GM12865 (cell line): ENCODE measurements around the gene CDH4.

Source experiments
- DNase-seq: peaks from one replicate; pipeline ENCODE4 v3.0.0; 2010; ENCODE audit warnings: low read depth
- H3K4me3 ChIP-seq: 2 replicates; pipeline ENCODE4 v1.5.1; 2011; ENCODE audit warnings: mild to moderate bottlenecking, low read depth, low read length, control low read depth
- TF ChIP-seq, protein P1 (sequence below): IDR thresholded peaks from 2 replicates; pipeline ENCODE4 v1.5.1; 2011; ENCODE audit warnings: low read length, control low read depth, low read depth, inconsistent platforms; ENCODE audit not compliant: insufficient read depth; ENCODE audit errors: missing control alignments

CDH4 gene

DNA sequence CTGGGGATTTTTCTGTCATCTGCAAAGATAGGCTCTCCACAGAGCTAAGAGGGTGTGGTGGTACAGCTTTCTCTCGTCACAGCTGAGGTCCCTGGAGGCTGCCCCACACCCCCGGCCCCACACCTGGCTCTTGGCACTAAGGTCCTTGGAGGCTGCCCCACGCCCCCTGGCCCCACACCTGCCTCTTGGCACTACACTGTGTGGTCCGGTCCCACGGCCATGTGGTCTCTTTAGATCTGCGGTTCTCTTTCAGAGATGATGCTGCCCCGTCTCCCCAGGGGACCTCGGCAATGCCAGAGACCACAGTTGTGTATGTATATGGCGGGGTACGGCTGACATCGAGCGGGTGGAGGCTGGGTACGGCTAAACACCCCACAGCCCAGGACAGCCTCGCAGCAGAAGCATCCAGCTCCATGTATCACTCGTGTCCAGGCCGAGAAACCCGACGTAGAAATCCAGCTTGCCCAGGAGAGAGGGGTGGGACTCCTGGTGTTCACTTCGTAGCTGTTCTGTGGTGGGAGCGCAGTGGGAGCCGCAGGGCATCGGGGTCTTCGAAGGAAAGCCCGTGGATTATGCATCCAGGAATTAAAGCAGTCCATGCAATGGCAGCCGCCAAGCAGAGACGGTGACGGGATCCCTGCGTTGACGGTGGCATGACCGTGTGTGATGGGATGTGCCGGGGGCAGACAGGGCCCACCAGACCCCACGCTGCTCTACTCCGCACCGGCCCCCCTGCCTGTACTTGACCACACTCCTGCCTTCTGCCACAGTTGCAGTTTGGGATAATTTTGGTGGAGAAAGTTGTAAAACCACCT is 292.1 kb downstream of the CDH4 start:
- no peak overlapping the region for H3K4me3 ChIP-seq
- no peak for DNase-seq
- TF ChIP-seq, protein P1, sequence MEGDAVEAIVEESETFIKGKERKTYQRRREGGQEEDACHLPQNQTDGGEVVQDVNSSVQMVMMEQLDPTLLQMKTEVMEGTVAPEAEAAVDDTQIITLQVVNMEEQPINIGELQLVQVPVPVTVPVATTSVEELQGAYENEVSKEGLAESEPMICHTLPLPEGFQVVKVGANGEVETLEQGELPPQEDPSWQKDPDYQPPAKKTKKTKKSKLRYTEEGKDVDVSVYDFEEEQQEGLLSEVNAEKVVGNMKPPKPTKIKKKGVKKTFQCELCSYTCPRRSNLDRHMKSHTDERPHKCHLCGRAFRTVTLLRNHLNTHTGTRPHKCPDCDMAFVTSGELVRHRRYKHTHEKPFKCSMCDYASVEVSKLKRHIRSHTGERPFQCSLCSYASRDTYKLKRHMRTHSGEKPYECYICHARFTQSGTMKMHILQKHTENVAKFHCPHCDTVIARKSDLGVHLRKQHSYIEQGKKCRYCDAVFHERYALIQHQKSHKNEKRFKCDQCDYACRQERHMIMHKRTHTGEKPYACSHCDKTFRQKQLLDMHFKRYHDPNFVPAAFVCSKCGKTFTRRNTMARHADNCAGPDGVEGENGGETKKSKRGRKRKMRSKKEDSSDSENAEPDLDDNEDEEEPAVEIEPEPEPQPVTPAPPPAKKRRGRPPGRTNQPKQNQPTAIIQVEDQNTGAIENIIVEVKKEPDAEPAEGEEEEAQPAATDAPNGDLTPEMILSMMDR, result no peak

- TF ChIP-seq, protein P1, result no peak
- no peak overlapping the region for H3K4me3 ChIP-seq
These were observed 293.1 kb downstream of the CDH4 start for GRCh38 chr20:61544910-61545889.

GRCh38 chr20:61546641-61547040 is 294.6 kb downstream of the CDH4 start:
- DNase-seq, result no peak
- no peak overlapping the region for H3K4me3 ChIP-seq
- TF ChIP-seq, protein P1, result no peak

More at GRCh38 chr20:61544910-61545889, 293.1 kb downstream of the CDH4 start:
- no peak for DNase-seq

- no peak overlapping the region for H3K4me3 ChIP-seq
- TF ChIP-seq, protein P1, result no peak
- DNase-seq, result no peak
These were observed 296.0 kb downstream of the CDH4 start for GRCh38 chr20:61548069-61548468.

DNA sequence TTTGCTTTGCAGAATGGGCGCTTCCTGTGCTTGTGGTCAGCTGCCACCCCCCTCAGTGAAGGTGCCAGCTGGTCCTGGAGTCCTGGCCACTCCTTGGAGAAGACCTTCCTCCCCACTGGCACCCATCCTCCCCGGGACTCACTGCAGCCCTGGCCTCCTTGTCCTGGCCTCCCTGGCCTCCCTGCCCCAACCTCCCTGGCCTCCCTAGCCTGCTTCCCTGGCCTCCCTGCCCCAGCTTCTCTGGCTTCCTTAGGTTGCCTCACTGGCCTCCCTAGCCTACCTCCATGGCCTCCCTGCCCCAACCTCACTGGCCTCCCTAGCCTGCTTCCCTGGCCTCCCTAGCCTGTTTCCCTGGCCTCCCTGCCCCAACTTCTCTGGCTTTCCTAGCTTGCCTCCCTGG is 297.8 kb downstream of the CDH4 start:
- no peak overlapping the region for H3K4me3 ChIP-seq
- TF ChIP-seq, protein P1, result no peak
- DNase-seq, result no peak

DNA sequence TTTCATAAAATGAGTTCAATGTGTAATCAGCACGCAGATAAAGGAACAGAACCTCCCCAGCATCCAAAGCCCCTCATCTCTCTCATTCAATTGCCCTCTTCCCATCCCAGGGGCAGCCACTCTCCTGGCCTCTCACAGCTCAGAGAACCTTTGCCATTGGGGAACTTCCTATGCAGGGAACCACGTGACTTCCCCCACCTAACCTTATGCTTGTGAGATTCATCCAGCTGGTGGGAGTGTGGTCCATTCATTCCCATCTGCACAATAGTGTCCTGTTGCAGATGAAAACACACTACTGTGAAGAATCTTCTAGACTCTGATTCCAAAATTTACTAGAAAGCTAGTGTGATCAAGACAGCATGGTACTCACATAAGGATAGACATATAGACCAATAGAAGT is 299.3 kb downstream of the CDH4 start:
- H3K4me3 ChIP-seq, result no peak overlapping the region
- DNase-seq, result no peak
- TF ChIP-seq, protein P1, result no peak
